ENCODE results near the gene AGA. TPM values are rescaled to one million over a fixed set of nuclear protein-coding genes. Genes with fewer than 3 reads are reported as not detected.
A peak's percentile ranks its signal among the peaks of the same experiment; 100 is the strongest.

Gene AGA
- total and polyA plus RNA-seq, 4 donors: 13.3 to 25.3 (median 20.2) TPM

- H3K27me3 ChIP-seq (ENCODE audit: control insufficient read depth in 3 of 3, insufficient read depth in 3 of 3, low read length in 2 of 3): no peaks in the 10 kb centered on the region
- no peak overlapping the region for H3K27ac ChIP-seq (ENCODE audit: low read depth in 1 of 2, low read length in 1 of 2)
- TF ChIP-seq CTCF (IDR thresholded peaks at IDR 0.05; ENCODE audit: control extremely low read depth, extremely low read depth): no peak
- no peaks in the 10 kb centered on the region for H3K9me3 ChIP-seq (ENCODE audit: control insufficient read depth in 4 of 4, insufficient read depth in 3 of 4, low read length in 3 of 4)
- no peak for DNase-seq
- H3K36me3 ChIP-seq (ENCODE audit: control insufficient read depth in 4 of 4, insufficient read depth in 4 of 4, low read length in 4 of 4): no peaks in the 10 kb centered on the region
- WGBS, 2 donors: 94 to 96% methylated on average over 3 of the region's 3 CpGs
- H3K4me3 ChIP-seq: no peak overlapping the region
- H3K4me1 ChIP-seq (ENCODE audit: control insufficient read depth in 5 of 5, insufficient read depth in 5 of 5, low read length in 5 of 5): no peaks in the 10 kb centered on the region
- no peak for ATAC-seq (ENCODE audit: insufficient read depth, low FRiP score)
- no peak overlapping the region for H3K9ac ChIP-seq (ENCODE audit: insufficient read depth in 1 of 2, low read length in 2 of 2)
These were observed 41.5 kb upstream of the AGA start for GRCh38 chr4:177483760-177484159.

- H3K27me3 ChIP-seq (ENCODE audit: control insufficient read depth in 3 of 3, insufficient read depth in 3 of 3, low read length in 2 of 3): no peaks in the 10 kb centered on the region
- H3K4me1 ChIP-seq (ENCODE audit: control insufficient read depth in 5 of 5, insufficient read depth in 5 of 5, low read length in 5 of 5): no peaks in the 10 kb centered on the region
- no peaks in the 10 kb centered on the region for H3K9me3 ChIP-seq (ENCODE audit: control insufficient read depth in 4 of 4, insufficient read depth in 3 of 4, low read length in 3 of 4)
- TF ChIP-seq CTCF (IDR thresholded peaks at IDR 0.05; ENCODE audit: control extremely low read depth, extremely low read depth): no peak
- no peak overlapping the region for H3K9ac ChIP-seq (ENCODE audit: insufficient read depth in 1 of 2, low read length in 2 of 2)
- no peaks in the 10 kb centered on the region for H3K36me3 ChIP-seq (ENCODE audit: control insufficient read depth in 4 of 4, insufficient read depth in 4 of 4, low read length in 4 of 4)
- ATAC-seq (ENCODE audit: insufficient read depth, low FRiP score) (no peak), DNase-seq (no peak)
- WGBS, 2 donors: 73 to 87% methylated on average over 1 of the region's 1 CpG
- no peak overlapping the region for H3K4me3 ChIP-seq
- H3K27ac ChIP-seq (ENCODE audit: low read depth in 1 of 2, low read length in 1 of 2): no peak overlapping the region
These were observed 41.0 kb upstream of the AGA start for GRCh38 chr4:177483271-177483670.

GRCh38 chr4:177482367-177482766 lies 40.1 kb upstream of the AGA start:
- no peak for ATAC-seq (ENCODE audit: insufficient read depth, low FRiP score)
- no peak overlapping the region for H3K4me3 ChIP-seq
- no peak for TF ChIP-seq CTCF (IDR thresholded peaks at IDR 0.05; ENCODE audit: control extremely low read depth, extremely low read depth)
- no peak overlapping the region for H3K27ac ChIP-seq (ENCODE audit: low read depth in 1 of 2, low read length in 1 of 2)
- H3K27me3 ChIP-seq (ENCODE audit: control insufficient read depth in 3 of 3, insufficient read depth in 3 of 3, low read length in 2 of 3): no peaks in the 10 kb centered on the region
- no peak for DNase-seq
- H3K9ac ChIP-seq (ENCODE audit: insufficient read depth in 1 of 2, low read length in 2 of 2): no peak overlapping the region
- no peaks in the 10 kb centered on the region for H3K36me3 ChIP-seq (ENCODE audit: control insufficient read depth in 4 of 4, insufficient read depth in 4 of 4, low read length in 4 of 4)
- no peaks in the 10 kb centered on the region for H3K9me3 ChIP-seq (ENCODE audit: control insufficient read depth in 4 of 4, insufficient read depth in 3 of 4, low read length in 3 of 4)
- H3K4me1 ChIP-seq (ENCODE audit: control insufficient read depth in 5 of 5, insufficient read depth in 5 of 5, low read length in 5 of 5): no peaks in the 10 kb centered on the region

- Histone ChIP-seq H3K27ac (ENCODE audit: low read depth in 1 of 2, low read length in 1 of 2) (no peak overlapping the region), H3K4me1 (ENCODE audit: control insufficient read depth in 5 of 5, insufficient read depth in 5 of 5, low read length in 5 of 5) (no peaks in the 10 kb centered on the region), H3K36me3 (ENCODE audit: control insufficient read depth in 4 of 4, insufficient read depth in 4 of 4, low read length in 4 of 4) (no peaks in the 10 kb centered on the region), H3K4me3 (no peak overlapping the region), H3K9ac (ENCODE audit: insufficient read depth in 1 of 2, low read length in 2 of 2) (no peak overlapping the region), H3K9me3 (ENCODE audit: control insufficient read depth in 4 of 4, insufficient read depth in 3 of 4, low read length in 3 of 4) (no peaks in the 10 kb centered on the region), H3K27me3 (ENCODE audit: control insufficient read depth in 3 of 3, insufficient read depth in 3 of 3, low read length in 2 of 3) (no peaks in the 10 kb centered on the region)
- ATAC-seq (ENCODE audit: insufficient read depth, low FRiP score): no peak
- DNase-seq: peak in 1 of 3 donors; percentile 21
- TF ChIP-seq CTCF (IDR thresholded peaks at IDR 0.05; ENCODE audit: control extremely low read depth, extremely low read depth): no peak
- WGBS, 2 donors: 92% methylated on average over 2 of the region's 2 CpGs
These were observed 38.6 kb upstream of the AGA start for GRCh38 chr4:177480795-177481194.
